Ovary (tissue), 9 donors: Measurements from ENCODE around the gene RANBP3. TPM values are rescaled to one million over a fixed set of nuclear protein-coding genes. Genes with fewer than 3 reads are reported as not detected.

Source experiments
- DNase-seq, 5 donors: peaks; one replicate each; pipeline ENCODE4 v3.0.0-alpha.2; 2019 to 2020
- H3K27ac ChIP-seq, 2 donors: fragments of 200-600 bp; one replicate each; pipeline versions ENCODE4 v1.5.1 to v1.8.0; 2019 to 2022
- H3K27me3 ChIP-seq: fragments of 200-600 bp; one replicate; pipeline ENCODE4 v1.8.0; 2022
- H3K36me3 ChIP-seq: fragments of 200-600 bp; sonication (generic); one replicate; pipeline ENCODE4 v1.5.1; 2019
- H3K4me1 ChIP-seq: one replicate; pipeline ENCODE4 v1.8.1; 2013; ENCODE audit warnings: mild to moderate bottlenecking, moderate library complexity; ENCODE audit not compliant: insufficient read depth
- H3K4me3 ChIP-seq: fragments of 200-600 bp; sonication (generic); one replicate; pipeline ENCODE4 v1.5.1; 2017
- H3K9me3 ChIP-seq, 2 donors: fragments of 200-600 bp in 1 of 2; sonication (generic) in 1 of 2; one replicate each; pipeline versions ENCODE4 v1.5.1 to v1.8.1; 2013 to 2019; ENCODE audit warnings: mild to moderate bottlenecking in 1 of 2, moderate library complexity in 1 of 2
- CTCF ChIP-seq, 3 donors: fragments of 450-650 bp in 2 of 3; fragments of 200-600 bp in 1 of 3; IDR thresholded peaks; one replicate each; pipeline versions ENCODE4 v1.5.1 to v1.8.0; 2016 to 2022; ENCODE audit warnings: antibody characterized with exemption in 3 of 3, mild to moderate bottlenecking in 1 of 3
- EP300 ChIP-seq: sonication (generic); formaldehyde crosslinking; IDR thresholded peaks from one replicate; pipeline ENCODE4 v1.6.1; 2017; ENCODE audit warnings: antibody characterized with exemption
- POLR2A ChIP-seq: fragments of 450-650 bp; IDR thresholded peaks from one replicate; pipeline ENCODE4 v1.6.1; 2017; ENCODE audit warnings: antibody characterized with exemption, mild to moderate bottlenecking, moderate library complexity
- WGBS, 3 donors: extraction: QIAGEN DNeasy Blood & Tissue Kit in 1 of 3; methylation state at CpG; one replicate each; pipeline versions ENCODE4 v1.1.5 to v1.1.7; 2013 to 2017; 5-methylcytosine and 5-hydroxymethylcytosine counted together
- intact Hi-C, 4 donors: fragments of 100-400 bp; cut with DNase I; formaldehyde crosslinking; loops; one replicate each; pipeline versions ENCODE4 v1.11.0 to v1.15.1; 2022 to 2023
- polyA plus RNA-seq, 2 donors: library from polyadenylated mRNA; stranded (reverse); fragments of 200-250 nt in 1 of 2; fragments of 350-450 nt in 1 of 2; fragmentation: Illumina TruSeq in 1 of 2; extraction: RNeasy Lipid Tissue Mini Kit (QIAGEN cat#74804) in 1 of 2; gene quantifications; one replicate each; pipeline ENCODE4 v1.2.3, GENCODE V29; 2013 to 2014
- total RNA-seq, 7 donors: library from RNA; depleted of rRNA in 2 of 7; stranded (reverse); fragments of >200 nt in 2 of 7; fragmentation: NEBNext Ultra II Directional in 3 of 7; extraction: Animal tissue kit (Norgen Biotek cat#: 25700) in 3 of 7; gene quantifications; one replicate each; pipeline versions ENCODE4 v1.1.0 to v1.2.4, GENCODE V29; 2016 to 2023
- donor health status: DM: no; HTN: no; CAD: no; lungs with moderate emphysema.
- donor health status: DM: no; HTN: no; CAD: no.
- donor health status: Bipolar disorder and iron deficiency.
- donor health status: DM: yes; HTN: yes; CAD: no.
- donor health status: DM: no; HTN: no; CAD: no.
- donor health status: DM: yes; HTN: yes; CAD: no.

RANBP3 gene
- total and polyA plus RNA-seq, 9 donors, result 54.0 to 88.4 (median 67.9) TPM

DNA sequence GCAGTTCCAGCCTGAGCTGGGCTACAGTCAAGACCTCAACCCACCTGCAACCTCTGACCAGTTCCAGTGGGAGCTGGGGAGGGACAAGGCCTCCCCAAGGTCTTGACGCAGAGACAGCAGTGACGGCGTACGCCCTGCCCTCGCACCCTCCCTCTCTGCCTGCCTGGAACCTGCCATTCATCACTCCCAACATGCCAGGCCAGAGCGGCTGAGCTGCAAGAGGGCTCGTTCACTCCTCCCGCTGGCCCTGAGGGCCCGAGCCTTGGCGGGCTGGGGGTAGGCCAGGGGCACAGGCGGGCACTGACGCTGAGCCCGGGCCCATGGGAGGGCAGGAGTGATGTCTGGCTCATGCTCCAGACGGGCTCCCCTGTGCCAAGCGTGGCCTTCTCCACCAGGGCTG lies 82.5 kb downstream of the RANBP3 start:
- no peaks in the 10 kb centered on the region for H3K9me3 ChIP-seq
- TF ChIP-seq EP300, result no peak
- no peak for TF ChIP-seq CTCF (IDR thresholded peaks at IDR 0.05)
- no peak for TF ChIP-seq POLR2A
- no peaks in the 10 kb centered on the region for H3K36me3 ChIP-seq
- intact Hi-C loops, result loop anchor here in 1 of 4 donors (10.0 kb wide), 1 partner anchor 91 kb away; the partner anchor contains the start of gene NRTN
- no peaks in the 10 kb centered on the region for H3K27me3 ChIP-seq
- no peak overlapping the region for H3K27ac ChIP-seq
- no peak for DNase-seq
- H3K4me1 ChIP-seq, result peaks cover 2% of the 10 kb centered on the region
- WGBS, 3 donors, result 72 to 82% (median 79%) methylated on average over 14 to 15 of the region's 15 CpGs
- no peak overlapping the region for H3K4me3 ChIP-seq

DNA sequence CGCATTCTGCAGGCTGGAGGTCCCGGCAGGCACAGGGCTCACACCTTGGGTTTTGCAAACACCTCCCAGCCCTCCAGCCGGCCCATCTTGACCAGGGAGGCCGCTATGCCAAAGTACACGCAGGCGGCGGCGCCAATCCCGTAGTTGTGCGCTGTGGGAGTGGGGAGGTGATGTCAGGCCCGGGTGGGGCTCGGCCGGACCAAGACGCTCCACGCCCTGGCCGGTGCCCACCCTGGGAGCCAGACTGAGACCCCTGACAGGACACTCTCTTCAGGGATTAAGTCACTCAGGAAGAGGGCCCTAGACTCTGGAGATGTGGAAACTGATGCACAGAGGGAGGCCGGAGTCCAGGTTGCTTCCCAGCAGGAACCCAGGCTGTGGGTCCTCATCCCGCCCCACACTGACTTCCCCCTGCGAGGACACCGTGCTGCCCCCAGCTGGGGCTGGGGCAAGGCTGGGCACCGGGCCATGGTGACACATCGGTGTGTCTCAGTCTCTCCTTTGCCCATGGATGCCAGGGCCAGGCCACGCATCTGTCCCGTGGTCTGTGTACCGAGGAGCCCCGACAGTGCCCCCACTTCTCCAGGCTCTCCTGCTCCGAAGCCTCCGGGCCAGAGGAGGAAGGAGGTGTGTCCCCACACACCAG lies 83.1 kb downstream of the RANBP3 start:
- H3K36me3 ChIP-seq, result no peaks in the 10 kb centered on the region
- H3K9me3 ChIP-seq, result no peaks in the 10 kb centered on the region
- no peaks in the 10 kb centered on the region for H3K27me3 ChIP-seq
- TF ChIP-seq CTCF (IDR thresholded peaks at IDR 0.05), result no peak
- TF ChIP-seq EP300, result no peak
- no peak for TF ChIP-seq POLR2A
- DNase-seq, result no peak
- no peak overlapping the region for H3K4me3 ChIP-seq
- intact Hi-C loops, result loop anchor here in 2 of 4 donors (5.0 to 10.0 kb wide), 2 partner anchors 90 to 93 kb away; partner anchors contain the start of gene NRTN (in 1 of the 2)
- 77 to 81% (median 79%) methylated on average over 18 to 28 of the region's 28 CpGs for WGBS, 3 donors
- H3K27ac ChIP-seq, result no peak overlapping the region
- peaks cover 2% of the 10 kb centered on the region for H3K4me1 ChIP-seq

- H3K4me1 ChIP-seq, result peaks cover 2% of the 10 kb centered on the region
- TF ChIP-seq POLR2A, result no peak
- no peak for TF ChIP-seq CTCF (IDR thresholded peaks at IDR 0.05)
- TF ChIP-seq EP300, result no peak
- no peak for DNase-seq
- H3K27me3 ChIP-seq, result no peaks in the 10 kb centered on the region
- H3K9me3 ChIP-seq, result no peaks in the 10 kb centered on the region
- no peak overlapping the region for H3K4me3 ChIP-seq
- intact Hi-C loops, result loop anchor here in 2 of 4 donors (5.0 to 10.0 kb wide), 2 partner anchors 89 to 92 kb away; partner anchors contain the start of gene NRTN (in 1 of the 2)
- 60 to 65% (median 61%) methylated on average over 26 to 28 of the region's 28 CpGs for WGBS, 3 donors
- no peak overlapping the region for H3K27ac ChIP-seq
- H3K36me3 ChIP-seq, result no peaks in the 10 kb centered on the region
Observed at GRCh38 chr19:5893907-5894703, 83.8 kb downstream of the RANBP3 start.

GRCh38 chr19:5893296-5893903 lies 84.5 kb downstream of the RANBP3 start:
- intact Hi-C loops, result loop anchor here in 2 of 4 donors (5.0 to 10.0 kb wide), 2 partner anchors 89 to 91 kb away; partner anchors contain the start of gene NRTN (in 1 of the 2)
- WGBS, 3 donors, result 36 to 47% (median 44%) methylated on average over 13 of the region's 13 CpGs
- H3K4me1 ChIP-seq, result peaks cover 2% of the 10 kb centered on the region

More at GRCh38 chr19:5893296-5893903, 84.5 kb downstream of the RANBP3 start:
- no peak overlapping the region for H3K4me3 ChIP-seq
- H3K36me3 ChIP-seq, result no peaks in the 10 kb centered on the region
- H3K27me3 ChIP-seq, result no peaks in the 10 kb centered on the region
- H3K27ac ChIP-seq, result no peak overlapping the region
- no peak for TF ChIP-seq POLR2A
- no peak for TF ChIP-seq EP300
- no peak for TF ChIP-seq CTCF (IDR thresholded peaks at IDR 0.05)
- H3K9me3 ChIP-seq, result no peaks in the 10 kb centered on the region
- DNase-seq, result no peak
